CD14-positive monocyte (primary cell): ENCODE results near the gene B4GALNT3. TPM values are rescaled to one million over a fixed set of nuclear protein-coding genes. Genes with fewer than 3 reads are reported as not detected.

Source experiments
- DNase-seq, 3 donors: peaks; one replicate each; pipeline ENCODE4 v3.0.0-alpha.2; 2011 to 2022
- H2AFZ ChIP-seq: 2 replicates; pipeline ENCODE4 v1.6.0; 2012; ENCODE audit warnings: mild to moderate bottlenecking, low read depth, low read length, inconsistent platforms; ENCODE audit not compliant: insufficient read depth, poor library complexity, severe bottlenecking
- H3K27ac ChIP-seq, 2 donors: 1 replicate in 1 of 2; 2 replicates in 1 of 2; pipeline ENCODE4 v1.5.1; 2012 to 2013; ENCODE audit warnings: low read length in 2 of 2, control low read depth in 1 of 2, inconsistent platforms in 1 of 2, low read depth in 1 of 2, mild to moderate bottlenecking in 1 of 2
- H3K27me3 ChIP-seq, 2 donors: one replicate each; pipeline versions ENCODE4 v1.6.0 to v1.6.1; 2011 to 2013; ENCODE audit warnings: low read length in 2 of 2; ENCODE audit not compliant: control insufficient read depth in 2 of 2, insufficient read depth in 2 of 2
- H3K36me3 ChIP-seq, 2 donors: replicated peaks in 1 of 2; 1 replicate in 1 of 2; 2 replicates in 1 of 2; pipeline versions ENCODE4 v1.5.1 to v1.6.1; 2012 to 2013; ENCODE audit warnings: low read length in 2 of 2, control low read depth in 1 of 2, inconsistent platforms in 1 of 2, mild to moderate bottlenecking in 1 of 2; ENCODE audit not compliant: insufficient read depth in 2 of 2, control insufficient read depth in 1 of 2
- H3K4me1 ChIP-seq, 2 donors: 1 replicate in 1 of 2; 2 replicates in 1 of 2; pipeline versions ENCODE4 v1.5.1 to v1.6.1; 2012 to 2013; ENCODE audit warnings: low read length in 2 of 2, control low read depth in 1 of 2, inconsistent platforms in 1 of 2, mild to moderate bottlenecking in 1 of 2, moderate library complexity in 1 of 2; ENCODE audit not compliant: insufficient read depth in 2 of 2, control insufficient read depth in 1 of 2
- H3K4me2 ChIP-seq: replicated peaks from 2 replicates; pipeline ENCODE3; 2012; ENCODE audit warnings: low read length, moderate library complexity, mild to moderate bottlenecking; ENCODE audit not compliant: poor library complexity, severe bottlenecking; ENCODE audit errors: extremely low read depth
- H3K4me3 ChIP-seq, 3 experiments: fragments of 200-600 bp in 1 of 3; sonication (generic) in 1 of 3; replicated peaks in 1 of 3; 1 replicate in 2 of 3; 2 replicates in 1 of 3; pipeline ENCODE4 v1.5.1; 2011 to 2013; ENCODE audit warnings: low read length in 3 of 3, mild to moderate bottlenecking in 3 of 3, control low read depth in 2 of 3, low read depth in 2 of 3, inconsistent platforms in 1 of 3, moderate library complexity in 1 of 3
- H3K79me2 ChIP-seq: 2 replicates; pipeline ENCODE4 v1.6.0; 2012; ENCODE audit warnings: mild to moderate bottlenecking, control low read depth, inconsistent platforms, low read length, moderate library complexity; ENCODE audit not compliant: insufficient read depth
- H3K9ac ChIP-seq: 2 replicates; pipeline ENCODE4 v1.6.0; 2017; ENCODE audit warnings: low read length, mild to moderate bottlenecking; ENCODE audit not compliant: insufficient read depth, poor library complexity, severe bottlenecking
- H3K9me3 ChIP-seq, 2 donors: replicated peaks in 1 of 2; 1 replicate in 1 of 2; 2 replicates in 1 of 2; pipeline versions ENCODE4 v1.5.1 to v1.6.1; 2012 to 2013; ENCODE audit warnings: low read length in 2 of 2, control low read depth in 1 of 2; ENCODE audit not compliant: control insufficient read depth in 1 of 2, insufficient read depth in 1 of 2
- H4K20me1 ChIP-seq: 2 replicates; pipeline ENCODE4 v1.6.0; 2012; ENCODE audit warnings: mild to moderate bottlenecking, low read length, control low read depth, moderate library complexity; ENCODE audit not compliant: insufficient read depth
- H3K27ac Mint-ChIP-seq, 7 donors: one replicate each; pipeline ENCODE4 v1.8.0; 2020; ENCODE audit warnings: mild to moderate bottlenecking in 7 of 7, mixed read lengths in 7 of 7, moderate library complexity in 6 of 7, inconsistent platforms in 2 of 7
- H3K27me3 Mint-ChIP-seq, 3 donors: one replicate each; pipeline ENCODE4 v1.8.0; 2021 to 2022; ENCODE audit warnings: low read depth in 3 of 3, mild to moderate bottlenecking in 3 of 3, mixed read lengths in 3 of 3, moderate library complexity in 3 of 3, inconsistent platforms in 1 of 3
- H3K36me3 Mint-ChIP-seq, 2 donors: one replicate each; pipeline ENCODE4 v1.8.0; 2020; ENCODE audit warnings: mixed read lengths in 2 of 2, inconsistent platforms in 1 of 2, mild to moderate bottlenecking in 1 of 2
- H3K4me1 Mint-ChIP-seq: one replicate; pipeline ENCODE4 v1.8.0; 2020; ENCODE audit warnings: mild to moderate bottlenecking, mixed read lengths
- H3K4me3 Mint-ChIP-seq, 2 donors: one replicate each; pipeline ENCODE4 v1.8.0; 2020; ENCODE audit warnings: mild to moderate bottlenecking in 2 of 2, mixed read lengths in 2 of 2, moderate library complexity in 1 of 2
- H3K9me3 Mint-ChIP-seq, 7 donors: one replicate each; pipeline ENCODE4 v1.8.0; 2020 to 2022; ENCODE audit warnings: mixed read lengths in 7 of 7, mild to moderate bottlenecking in 6 of 7, moderate library complexity in 6 of 7, inconsistent platforms in 2 of 7
- CTCF ChIP-seq: fragments of 200-600 bp; IDR thresholded peaks from one replicate; pipeline ENCODE4 v1.8.0; 2022; ENCODE audit warnings: antibody characterized with exemption, mild to moderate bottlenecking
- WGBS: methylation state at CpG from one replicate; pipeline ENCODE4 v1.1.5; 2013; ENCODE audit warnings: missing lambda C conversion rate; ENCODE audit not compliant: insufficient coverage; 5-methylcytosine and 5-hydroxymethylcytosine counted together
- intact Hi-C, 2 donors: fragments of 100-400 bp; cut with micrococcal nuclease; formaldehyde crosslinking; loops; one replicate each; pipeline versions ENCODE4 v1.15.0 to v1.15.1; 2023
- polyA plus RNA-seq, 3 donors: library from polyadenylated mRNA; depleted of rRNA in 1 of 3; unstranded in 2 of 3; stranded (reverse) in 1 of 3; fragments of 300-500 nt in 2 of 3; fragments of >200 nt in 1 of 3; fragmentation: Illumina TruSeq in 2 of 3; gene quantifications; 1 replicate in 2 of 3; 2 replicates in 1 of 3; pipeline ENCODE4 v1.2.3, GENCODE V29; 2012 to 2021

Gene B4GALNT3
- polyA plus RNA-seq, 3 donors = 0.09 to 0.10 TPM; not detected in 1

- Mint-ChIP-seq H3K36me3 (no peaks in the 10 kb centered on the region), H3K27ac (peak overlapping the region in 5 of 7 donors; percentile 12 to 61 (median 50)), H3K4me3 (peak overlapping the region; percentile 73 to 87), H3K4me1 (peaks cover 21% of the 10 kb centered on the region), H3K9me3 (peaks cover 0 to 2% (median 0%) of the 10 kb centered on the region in 7 donors), H3K27me3 (peaks cover 16 to 33% (median 17%) of the 10 kb centered on the region in 3 donors)
- Histone ChIP-seq H3K79me2 (no peaks in the 10 kb centered on the region), H2AFZ (peak overlapping the region; percentile 65), H3K36me3 (no peaks in the 10 kb centered on the region), H3K4me3 (peak overlapping the region in 2 of 3 experiments; percentile 27 to 64), H3K27ac (no peak overlapping the region), H3K4me1 (peaks cover 10 to 25% of the 10 kb centered on the region in 2 donors), H3K4me2 (peak overlapping the region; percentile 71), H3K9ac (peak overlapping the region; percentile 16), H4K20me1 (no peaks in the 10 kb centered on the region), H3K27me3 (no peaks in the 10 kb centered on the region), H3K9me3 (no peaks in the 10 kb centered on the region)
- TF ChIP-seq CTCF = no peak
- 41% methylated on average over 23 of the region's 23 CpGs for WGBS
- intact Hi-C loops = no loop called here
- DNase-seq = no peak
These were observed 93.7 kb downstream of the B4GALNT3 start for GRCh38 chr12:553216-554000.

- Histone ChIP-seq H4K20me1 (no peaks in the 10 kb centered on the region), H3K4me1 (peaks cover 10 to 25% of the 10 kb centered on the region in 2 donors), H3K4me2 (peak overlapping the region; percentile 71), H3K4me3 (peak overlapping the region in 1 of 3 experiments; percentile 64), H3K36me3 (no peaks in the 10 kb centered on the region), H3K79me2 (no peaks in the 10 kb centered on the region), H3K9ac (no peak overlapping the region), H3K27me3 (no peaks in the 10 kb centered on the region), H3K9me3 (no peaks in the 10 kb centered on the region), H2AFZ (peak overlapping the region; percentile 65), H3K27ac (no peak overlapping the region)
- Mint-ChIP-seq H3K9me3 (peaks cover 0 to 2% (median 0%) of the 10 kb centered on the region in 7 donors), H3K27ac (peak overlapping the region in 1 of 7 donors; percentile 42), H3K36me3 (peaks cover 0 to 2% of the 10 kb centered on the region in 2 donors), H3K4me3 (no peak overlapping the region), H3K27me3 (peaks cover 16 to 32% (median 17%) of the 10 kb centered on the region in 3 donors), H3K4me1 (peaks cover 21% of the 10 kb centered on the region)
- DNase-seq = no peak
- 88% methylated on average over 7 of the region's 8 CpGs for WGBS
- intact Hi-C loops = no loop called here
- no peak for TF ChIP-seq CTCF
These were observed 94.2 kb downstream of the B4GALNT3 start for GRCh38 chr12:554001-554285.
